HepG2 (cell line): ENCODE data around the gene CTSW. TPM values are rescaled to one million over a fixed set of nuclear protein-coding genes. Genes with fewer than 3 reads are reported as not detected.

Experiments used
- ATF6 ChIP-seq: sonication (generic); formaldehyde crosslinking; conservative IDR thresholded peaks from 2 replicates; pipeline ENCODE4 v1.4.0; 2020; ENCODE audit warnings: missing genetic modification reagents
- FLYWCH1 ChIP-seq: sonication (generic); formaldehyde crosslinking; IDR thresholded peaks from 2 replicates; pipeline ENCODE4 v1.8.1; 2023; ENCODE audit warnings: mild to moderate bottlenecking, missing genetic modification reagents
- FOXK2 ChIP-seq: fragments of 450-650 bp; IDR thresholded peaks from 2 replicates; pipeline ENCODE4 v1.6.1; 2016
- HNRNPLL ChIP-seq: fragments of 200-400 bp; formaldehyde crosslinking; IDR thresholded peaks from 2 replicates; pipeline ENCODE4 v1.6.1; 2017; ENCODE audit warnings: mild to moderate bottlenecking, low read depth, low read length; ENCODE audit not compliant: poor library complexity, severe bottlenecking
- IKZF5 ChIP-seq: IDR thresholded peaks from 2 replicates; pipeline ENCODE4 v1.6.1; 2018; ENCODE audit warnings: missing genetic modification reagents, mild to moderate bottlenecking, missing compliant biosample characterization
- KLF9 ChIP-seq: IDR thresholded peaks from 2 replicates; pipeline ENCODE4 v1.6.1; 2016; ENCODE audit warnings: low read depth
- PAF1 ChIP-seq: IDR thresholded peaks from 2 replicates; pipeline ENCODE4 v1.6.1; 2016; ENCODE audit warnings: missing genetic modification reagents, missing compliant biosample characterization
- RFX1 ChIP-seq: fragments of 450-650 bp; IDR thresholded peaks from 2 replicates; pipeline ENCODE4 v1.6.1; 2017
- RXRA ChIP-seq: sonication (generic); formaldehyde crosslinking; IDR thresholded peaks from 2 replicates; pipeline ENCODE4 v1.5.1; 2020; ENCODE audit warnings: missing genetic modification reagents
- SRSF1 ChIP-seq: fragments of 200-400 bp; formaldehyde crosslinking; optimal IDR thresholded peaks from 2 replicates; pipeline ENCODE3; 2017; ENCODE audit warnings: mild to moderate bottlenecking, low read depth, low read length, moderate library complexity
- TCF7L2 ChIP-seq: IDR thresholded peaks from 2 replicates; pipeline ENCODE4 v1.6.1; 2011; ENCODE audit warnings: mild to moderate bottlenecking, low read depth, low read length, moderate library complexity
- ZMYM3 ChIP-seq: sonication (generic); formaldehyde crosslinking; IDR thresholded peaks from 2 replicates; pipeline ENCODE4 v1.5.1; 2020; ENCODE audit warnings: mild to moderate bottlenecking, missing genetic modification reagents
- ZNF10 ChIP-seq: sonication (generic); formaldehyde crosslinking; IDR thresholded peaks from 2 replicates; pipeline ENCODE4 v1.4.0; 2020; ENCODE audit warnings: mild to moderate bottlenecking, low read depth, missing genetic modification reagents, borderline replicate concordance
- ZNF224 ChIP-seq: sonication (generic); formaldehyde crosslinking; IDR thresholded peaks from 2 replicates; pipeline ENCODE4 v1.5.0; 2020; ENCODE audit warnings: mild to moderate bottlenecking, missing genetic modification reagents
- ZNF230 ChIP-seq: sonication (generic); formaldehyde crosslinking; IDR thresholded peaks from 2 replicates; pipeline ENCODE4 v1.4.0; 2020; ENCODE audit warnings: mild to moderate bottlenecking, missing genetic modification reagents
- ZNF724P ChIP-seq: sonication (generic); formaldehyde crosslinking; IDR thresholded peaks from 2 replicates; pipeline ENCODE4 v1.8.0; 2022; ENCODE audit warnings: missing genetic modification reagents, borderline replicate concordance
- ZNF776 ChIP-seq: sonication (generic); formaldehyde crosslinking; IDR thresholded peaks from 2 replicates; pipeline ENCODE4 v1.4.0; 2020; ENCODE audit warnings: mild to moderate bottlenecking, missing genetic modification reagents
- ZSCAN30 ChIP-seq: sonication (generic); formaldehyde crosslinking; IDR thresholded peaks from 2 replicates; pipeline ENCODE4 v1.5.0; 2020; ENCODE audit warnings: mild to moderate bottlenecking, missing genetic modification reagents
- polyA plus RNA-seq, 8 experiments: library from polyadenylated mRNA; depleted of rRNA in 3 of 8; stranded (reverse) in 7 of 8; unstranded in 1 of 8; fragments of >200 nt; fragmentation: Illumina TruSeq in 4 of 8; extraction: Trizol in 4 of 8; gene quantifications; 2 replicates each; pipeline versions ENCODE4 v1.2.1 to v1.2.3, GENCODE V29; 2011 to 2016; ENCODE audit warnings: low read depth in 4 of 8, missing spikeins in 1 of 8, mixed read lengths in 1 of 8; ENCODE audit not compliant: insufficient read depth in 1 of 8
- total RNA-seq, 5 experiments: library from RNA; depleted of rRNA; stranded (reverse); fragments of >200 nt; fragmentation: Illumina TruSeq; extraction: Trizol; gene quantifications; 2 replicates each; pipeline ENCODE4 v1.2.3, GENCODE V29; 2016; ENCODE audit warnings: low read depth in 1 of 5
- TF ChIP-seq, protein P1 (sequence below): sonication (generic); formaldehyde crosslinking; IDR thresholded peaks from 2 replicates; pipeline ENCODE4 v1.4.0; 2020; ENCODE audit warnings: missing genetic modification reagents
- TF ChIP-seq, protein P2 (sequence below): sonication (generic); formaldehyde crosslinking; IDR thresholded peaks from 2 replicates; pipeline ENCODE4 v1.4.0; 2020; ENCODE audit warnings: missing genetic modification reagents, mild to moderate bottlenecking, borderline replicate concordance
- TF ChIP-seq, protein P3 (sequence below): sonication (generic); formaldehyde crosslinking; IDR thresholded peaks from 2 replicates; pipeline ENCODE4 v1.5.0; 2020; ENCODE audit warnings: mild to moderate bottlenecking, missing genetic modification reagents
- TF ChIP-seq, protein P4 (sequence below): sonication (generic); formaldehyde crosslinking; IDR thresholded peaks from 2 replicates; pipeline ENCODE4 v1.8.1; 2023; ENCODE audit warnings: mild to moderate bottlenecking, missing genetic modification reagents

Gene CTSW
- total and polyA plus RNA-seq, 2 of the 13 experiments (the other 11 are each of a cell fraction or from before 2014, with no cell fraction given), result 0.09 TPM; not detected in 1

- TF ChIP-seq, protein P1, sequence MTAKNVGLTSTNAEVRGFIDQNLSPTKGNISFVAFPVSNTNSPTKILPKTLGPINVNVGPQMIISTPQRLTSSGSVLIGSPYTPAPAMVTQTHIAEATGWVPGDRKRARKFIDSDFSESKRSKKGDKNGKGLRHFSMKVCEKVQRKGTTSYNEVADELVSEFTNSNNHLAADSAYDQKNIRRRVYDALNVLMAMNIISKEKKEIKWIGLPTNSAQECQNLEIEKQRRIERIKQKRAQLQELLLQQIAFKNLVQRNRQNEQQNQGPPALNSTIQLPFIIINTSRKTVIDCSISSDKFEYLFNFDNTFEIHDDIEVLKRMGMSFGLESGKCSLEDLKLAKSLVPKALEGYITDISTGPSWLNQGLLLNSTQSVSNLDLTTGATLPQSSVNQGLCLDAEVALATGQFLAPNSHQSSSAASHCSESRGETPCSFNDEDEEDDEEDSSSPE (CRISPR knock-in tag), result no peak
- TF ChIP-seq RFX1 (no peak), ZNF724P (CRISPR knock-in tag) (no peak), ZNF224 (CRISPR knock-in tag) (no peak), HNRNPLL (no peak), ATF6 (no peak), ZNF776 (CRISPR knock-in tag) (no peak), ZNF230 (CRISPR knock-in tag) (no peak), IKZF5 (no peak), PAF1 (CRISPR knock-in tag) (no peak), ZNF10 (no peak), FLYWCH1 (CRISPR knock-in tag) (no peak), SRSF1 (no peak), ZMYM3 (CRISPR knock-in tag) (peak; percentile 68; the same call in 1 of the 2 replicates), TCF7L2 (no peak), FOXK2 (no peak), ZSCAN30 (CRISPR knock-in tag) (no peak), RXRA (peak; percentile 90), KLF9 (CRISPR knock-in tag) (no peak)
- TF ChIP-seq, protein P2, sequence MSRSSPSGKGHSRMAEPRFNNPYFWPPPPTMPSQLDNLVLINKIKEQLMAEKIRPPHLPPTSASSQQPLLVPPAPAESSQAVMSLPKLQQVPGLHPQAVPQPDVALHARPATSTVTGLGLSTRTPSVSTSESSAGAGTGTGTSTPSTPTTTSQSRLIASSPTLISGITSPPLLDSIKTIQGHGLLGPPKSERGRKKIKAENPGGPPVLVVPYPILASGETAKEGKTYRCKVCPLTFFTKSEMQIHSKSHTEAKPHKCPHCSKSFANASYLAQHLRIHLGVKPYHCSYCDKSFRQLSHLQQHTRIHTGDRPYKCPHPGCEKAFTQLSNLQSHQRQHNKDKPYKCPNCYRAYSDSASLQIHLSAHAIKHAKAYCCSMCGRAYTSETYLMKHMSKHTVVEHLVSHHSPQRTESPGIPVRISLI, result peak; percentile 69
- TF ChIP-seq, protein P3, sequence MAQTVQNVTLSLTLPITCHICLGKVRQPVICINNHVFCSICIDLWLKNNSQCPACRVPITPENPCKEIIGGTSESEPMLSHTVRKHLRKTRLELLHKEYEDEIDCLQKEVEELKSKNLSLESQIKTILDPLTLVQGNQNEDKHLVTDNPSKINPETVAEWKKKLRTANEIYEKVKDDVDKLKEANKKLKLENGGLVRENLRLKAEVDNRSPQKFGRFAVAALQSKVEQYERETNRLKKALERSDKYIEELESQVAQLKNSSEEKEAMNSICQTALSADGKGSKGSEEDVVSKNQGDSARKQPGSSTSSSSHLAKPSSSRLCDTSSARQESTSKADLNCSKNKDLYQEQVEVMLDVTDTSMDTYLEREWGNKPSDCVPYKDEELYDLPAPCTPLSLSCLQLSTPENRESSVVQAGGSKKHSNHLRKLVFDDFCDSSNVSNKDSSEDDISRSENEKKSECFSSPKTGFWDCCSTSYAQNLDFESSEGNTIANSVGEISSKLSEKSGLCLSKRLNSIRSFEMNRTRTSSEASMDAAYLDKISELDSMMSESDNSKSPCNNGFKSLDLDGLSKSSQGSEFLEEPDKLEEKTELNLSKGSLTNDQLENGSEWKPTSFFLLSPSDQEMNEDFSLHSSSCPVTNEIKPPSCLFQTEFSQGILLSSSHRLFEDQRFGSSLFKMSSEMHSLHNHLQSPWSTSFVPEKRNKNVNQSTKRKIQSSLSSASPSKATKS (CRISPR knock-in tag), result no peak
- TF ChIP-seq, protein P4, sequence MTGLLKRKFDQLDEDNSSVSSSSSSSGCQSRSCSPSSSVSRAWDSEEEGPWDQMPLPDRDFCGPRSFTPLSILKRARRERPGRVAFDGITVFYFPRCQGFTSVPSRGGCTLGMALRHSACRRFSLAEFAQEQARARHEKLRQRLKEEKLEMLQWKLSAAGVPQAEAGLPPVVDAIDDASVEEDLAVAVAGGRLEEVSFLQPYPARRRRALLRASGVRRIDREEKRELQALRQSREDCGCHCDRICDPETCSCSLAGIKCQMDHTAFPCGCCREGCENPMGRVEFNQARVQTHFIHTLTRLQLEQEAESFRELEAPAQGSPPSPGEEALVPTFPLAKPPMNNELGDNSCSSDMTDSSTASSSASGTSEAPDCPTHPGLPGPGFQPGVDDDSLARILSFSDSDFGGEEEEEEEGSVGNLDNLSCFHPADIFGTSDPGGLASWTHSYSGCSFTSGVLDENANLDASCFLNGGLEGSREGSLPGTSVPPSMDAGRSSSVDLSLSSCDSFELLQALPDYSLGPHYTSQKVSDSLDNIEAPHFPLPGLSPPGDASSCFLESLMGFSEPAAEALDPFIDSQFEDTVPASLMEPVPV, result no peak
Measured at GRCh38 chr11:65844231-65844872, 35.3 kb upstream of the CTSW start (continued).
